GM18505 (cell line): Measurements from ENCODE around the gene MGMT.

ENCODE experiments used
- ATAC-seq: cut with Tn5 transposase; IDR thresholded peaks from one replicate; pipeline ENCODE4 v1.9.1; 2021; ENCODE audit not compliant: unreplicated experiment
- POLR2A ChIP-seq: IDR thresholded peaks from 4 replicates; pipeline ENCODE4 v1.6.1; 2011; ENCODE audit warnings: borderline replicate concordance; ENCODE audit not compliant: insufficient read depth, insufficient read length; ENCODE audit errors: extremely low read depth

Gene MGMT

GRCh38 chr10:129560361-129560760 is 93.3 kb downstream of the MGMT start:
- TF ChIP-seq POLR2A, result no peak
- no peak for ATAC-seq

- ATAC-seq, result no peak
- TF ChIP-seq POLR2A, result no peak
Measured at GRCh38 chr10:129562487-129562886, 95.4 kb downstream of the MGMT start.

DNA sequence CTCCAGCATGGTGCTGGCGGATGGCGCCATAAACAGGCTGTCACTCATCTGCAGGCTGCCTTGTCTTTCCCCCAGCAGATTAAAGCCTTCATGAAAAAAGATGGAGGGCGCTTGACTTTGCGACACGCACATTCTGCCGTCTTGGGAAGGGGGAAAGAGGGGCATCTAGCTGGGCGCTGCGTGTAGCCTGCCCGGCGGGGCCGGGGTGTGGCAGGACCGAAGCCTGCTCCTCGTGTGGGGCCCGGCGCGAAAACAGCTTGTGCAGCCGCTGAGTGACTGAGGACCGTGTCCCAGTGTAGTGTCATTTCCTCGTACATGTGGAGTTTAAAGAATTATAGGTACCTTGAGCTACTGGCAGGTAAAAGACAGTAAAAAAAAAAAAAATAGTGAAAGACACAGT is 97.9 kb downstream of the MGMT start:
- ATAC-seq, result no peak
- no peak for TF ChIP-seq POLR2A

GRCh38 chr10:129568583-129569344 is 101.7 kb downstream of the MGMT start:
- no peak for ATAC-seq
- no peak for TF ChIP-seq POLR2A

GRCh38 chr10:129570185-129570584 is 103.1 kb downstream of the MGMT start:
- no peak for TF ChIP-seq POLR2A
- ATAC-seq, result no peak

DNA sequence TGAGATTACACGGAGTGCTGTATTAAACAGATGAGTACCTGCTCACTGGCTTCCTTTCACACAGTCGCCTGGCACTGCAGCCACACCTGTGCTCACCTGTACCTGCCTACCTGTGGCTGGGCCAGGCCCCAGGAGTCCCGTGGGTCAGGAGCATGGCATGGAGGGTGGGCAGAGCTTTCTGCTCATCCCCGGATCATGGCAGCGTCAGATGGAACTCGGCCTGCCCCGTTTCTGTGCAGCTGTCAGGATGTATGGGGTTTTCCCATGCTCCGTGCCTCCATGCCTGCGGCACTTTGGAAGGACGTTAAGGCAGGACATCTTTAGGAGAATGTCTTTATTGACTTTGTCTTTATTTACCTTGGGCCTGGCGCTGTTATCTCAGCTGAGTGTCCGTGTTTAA is 112.2 kb downstream of the MGMT start:
- no peak for ATAC-seq
- TF ChIP-seq POLR2A, result no peak

GRCh38 chr10:129580010-129580409 is 113.0 kb downstream of the MGMT start:
- no peak for ATAC-seq
- no peak for TF ChIP-seq POLR2A

GRCh38 chr10:129580901-129581300 is 113.9 kb downstream of the MGMT start:
- no peak for TF ChIP-seq POLR2A
- no peak for ATAC-seq

DNA sequence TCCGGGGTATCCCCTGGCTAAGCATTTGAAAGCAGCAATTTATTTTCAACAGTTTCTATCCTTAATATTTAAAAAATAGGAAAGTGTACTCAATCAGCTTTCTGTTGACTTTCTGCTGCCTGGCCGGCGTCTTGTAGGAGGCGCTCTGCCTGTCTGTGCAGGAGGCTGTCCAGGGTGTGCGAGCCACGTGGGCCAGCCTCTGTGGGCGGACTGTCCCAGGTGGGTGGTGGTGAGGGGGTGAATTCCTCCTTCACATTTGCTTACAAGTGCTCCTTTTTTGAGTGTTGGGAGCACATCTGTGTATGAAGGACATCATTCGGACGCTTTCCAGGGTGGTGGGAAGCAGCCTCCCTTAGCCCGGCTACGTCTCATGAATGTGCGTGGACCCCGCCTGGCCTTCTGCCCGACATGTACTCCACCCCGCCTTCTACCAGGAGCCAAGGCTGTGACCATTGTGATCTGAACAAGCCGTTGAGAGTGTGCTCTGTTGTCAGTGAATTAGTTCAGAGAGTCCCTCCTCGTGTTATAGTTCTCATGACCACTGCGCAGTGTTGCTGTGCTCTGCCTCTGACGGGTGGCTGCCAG is 114.9 kb downstream of the MGMT start:
- no peak for TF ChIP-seq POLR2A
- ATAC-seq, result no peak

GRCh38 chr10:129583831-129584230 is 116.8 kb downstream of the MGMT start:
- no peak for TF ChIP-seq POLR2A
- ATAC-seq, result no peak

DNA sequence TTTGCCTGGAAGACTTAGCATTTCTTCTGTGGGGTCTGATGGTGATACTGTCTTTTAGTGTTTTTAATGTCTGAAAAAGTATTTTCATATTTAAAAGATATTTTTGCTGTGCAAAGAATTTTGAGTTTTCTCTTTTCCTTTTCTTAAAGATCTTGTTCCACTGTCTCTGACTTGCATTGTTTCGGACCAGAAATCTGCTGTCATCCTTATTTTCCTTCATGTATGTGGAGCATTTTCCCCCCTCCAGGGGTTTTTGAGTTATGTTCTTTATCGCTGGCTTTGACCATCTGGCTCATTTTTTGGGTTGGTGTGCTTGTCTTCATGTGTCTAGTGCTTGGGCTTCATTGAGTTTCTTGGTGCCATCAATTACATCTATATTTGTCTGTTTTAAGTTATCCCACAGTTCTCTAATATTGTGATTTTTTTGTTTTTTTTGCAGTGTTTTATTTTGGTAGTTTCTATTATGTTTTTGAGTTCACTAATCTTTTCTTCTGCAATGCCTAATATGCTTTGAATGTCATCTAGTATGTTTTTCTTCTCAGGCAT is 119.9 kb downstream of the MGMT start:
- TF ChIP-seq POLR2A, result no peak
- no peak for ATAC-seq

- ATAC-seq, result no peak
Measured at GRCh38 chr10:129589546-129589945, 122.5 kb downstream of the MGMT start.

DNA sequence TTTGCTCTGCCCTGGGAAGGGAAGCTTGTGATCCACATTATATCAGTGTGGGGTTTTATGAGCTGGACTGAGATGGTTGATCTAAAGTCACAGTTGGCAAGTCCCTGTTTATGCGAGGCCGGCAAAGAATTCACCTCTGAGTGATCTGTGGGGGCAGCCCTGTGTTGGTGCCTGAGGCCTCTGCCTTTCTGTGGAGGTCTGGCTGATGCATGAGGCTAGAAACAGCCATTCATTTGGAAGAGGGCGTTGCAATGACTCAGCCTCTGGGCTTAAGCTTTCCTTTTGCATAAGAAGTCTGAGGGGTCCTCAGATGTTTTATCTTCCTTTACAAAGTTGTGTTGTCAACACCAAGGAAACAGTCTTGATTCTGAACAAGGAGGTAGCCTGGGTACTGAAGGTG is 126.9 kb downstream of the MGMT start:
- ATAC-seq, result no peak
- no peak for TF ChIP-seq POLR2A

More at GRCh38 chr10:129589546-129589945, 122.5 kb downstream of the MGMT start:
- TF ChIP-seq POLR2A, result no peak

- TF ChIP-seq POLR2A, result no peak
- ATAC-seq, result no peak
Measured at GRCh38 chr10:129594811-129595210, 127.8 kb downstream of the MGMT start.
